Measurements from ENCODE around the gene PLCD1. TPM values are rescaled to one million over a fixed set of nuclear protein-coding genes. Genes with fewer than 3 reads are reported as not detected.
A peak's percentile ranks its signal among the peaks of the same experiment; 100 is the strongest.

Gene PLCD1
- total RNA-seq, 1 donor from 2014 or later = 30.1 TPM

GRCh38 chr3:37992271-37993066, 37.0 kb downstream of the PLCD1 start:
- Histone ChIP-seq H3K27ac (no peak overlapping the region), H3K9me3 (no peaks in the 10 kb centered on the region), H3K4me3 (no peak overlapping the region), H3K36me3 (no peaks in the 10 kb centered on the region), H3K27me3 (ENCODE audit: low read depth) (no peaks in the 10 kb centered on the region), H3K4me1 (peaks cover 39% of the 10 kb centered on the region)
- DNase-seq (no peak), ATAC-seq (peak; percentile 41 to 60)
- intact Hi-C loops (cut with DNase I) = no loop called here
- no peak for TF ChIP-seq CTCF (IDR thresholded peaks at IDR 0.05)

- intact Hi-C loops (cut with DNase I) = no loop called here
- H3K27ac ChIP-seq = peak overlapping the region; percentile 10
- no peaks in the 10 kb centered on the region for H3K36me3 ChIP-seq
- TF ChIP-seq CTCF (IDR thresholded peaks at IDR 0.05) = no peak
- ATAC-seq (no peak), DNase-seq (no peak)
- no peaks in the 10 kb centered on the region for H3K27me3 ChIP-seq (ENCODE audit: low read depth)
- H3K9me3 ChIP-seq = no peaks in the 10 kb centered on the region
- H3K4me1 ChIP-seq = peaks cover 39% of the 10 kb centered on the region
- H3K4me3 ChIP-seq = no peak overlapping the region
These were observed 37.6 kb downstream of the PLCD1 start for GRCh38 chr3:37991823-37992222.

- Histone ChIP-seq H3K9me3 (no peaks in the 10 kb centered on the region), H3K36me3 (no peaks in the 10 kb centered on the region), H3K4me3 (peak overlapping the region; percentile 19), H3K27ac (peak overlapping the region; percentile 31), H3K27me3 (ENCODE audit: low read depth) (no peaks in the 10 kb centered on the region), H3K4me1 (peaks cover 45% of the 10 kb centered on the region)
- no peak for TF ChIP-seq CTCF (IDR thresholded peaks at IDR 0.05)
- ATAC-seq (no peak), DNase-seq (no peak)
- intact Hi-C loops (cut with DNase I) = no loop called here
These were observed 38.3 kb downstream of the PLCD1 start for GRCh38 chr3:37991109-37991508.

GRCh38 chr3:37990527-37990926, 38.9 kb downstream of the PLCD1 start, which contains the start of gene VILL:
Gene VILL (plus strand): TSS chr3:37990786. CDS start chr3:37993673, 2,887 bp downstream.
- H3K27me3 ChIP-seq (ENCODE audit: low read depth) = no peaks in the 10 kb centered on the region
- H3K4me1 ChIP-seq = peaks cover 44% of the 10 kb centered on the region
- H3K4me3 ChIP-seq = peak within 1 kb of the TSS; percentile 19
- TF ChIP-seq CTCF (IDR thresholded peaks at IDR 0.05) = no peak
- intact Hi-C loops (cut with DNase I) = no loop called here
- no peaks in the 10 kb centered on the region for H3K36me3 ChIP-seq
- peak within 1 kb of the TSS; percentile 31 for H3K27ac ChIP-seq
- ATAC-seq (peak; percentile 7 to 33), DNase-seq (peak; percentile 71)
- no peaks in the 10 kb centered on the region for H3K9me3 ChIP-seq

- Histone ChIP-seq H3K9me3 (no peaks in the 10 kb centered on the region), H3K36me3 (no peaks in the 10 kb centered on the region), H3K27me3 (ENCODE audit: low read depth) (no peaks in the 10 kb centered on the region), H3K4me3 (no peak overlapping the region), H3K27ac (no peak overlapping the region), H3K4me1 (peaks cover 39% of the 10 kb centered on the region)
- no peak for TF ChIP-seq CTCF (IDR thresholded peaks at IDR 0.05)
- intact Hi-C loops (cut with DNase I) = no loop called here
- ATAC-seq = no peak
- no peak for DNase-seq
These were observed 39.5 kb downstream of the PLCD1 start for GRCh38 chr3:37989821-37990480.

Data from lower lobe of right lung (tissue), 2 donors.